ENCODE results near the gene CTSZ.

- TF ChIP-seq CTCF (IDR thresholded peaks at IDR 0.05): no peak
- TF ChIP-seq POLR2AphosphoS5 (IDR thresholded peaks at IDR 0.05; ENCODE audit: low read depth, low read length): no peak
Measured at GRCh38 chr20:58973179-58973578, 33.9 kb downstream of the CTSZ start.

Data from Panc1 (cell line).